IMR-90 (cell line): Measurements from ENCODE around the gene FAM53B. TPM values are rescaled to one million over a fixed set of nuclear protein-coding genes. Genes with fewer than 3 reads are reported as not detected.

Experiments used
- ATAC-seq: fragments of 200-7000 bp; cut with Tn5 transposase; 2 replicates; pipeline ENCODE4 v1.9.1; 2020; ENCODE audit warnings: low read depth, mild to moderate bottlenecking, moderate library complexity
- BruUV-seq: library from RNA; stranded (reverse); fragments of 400-500 nt; replicated peaks from 2 replicates; lab custom pipeline; 2021; lab: Mats Ljungman, UMichigan
- CTCF ChIA-PET: fragments of 300-600 bp; formaldehyde crosslinking; extraction: SDS; loops from one replicate; lab custom pipeline; 2021; ENCODE audit warnings: antibody characterized with exemption; lab: Yijun Ruan, JAX
- POLR2A ChIA-PET: fragments of 300-600 bp; sonication (Branson Sonifier 250); formaldehyde crosslinking; loops from one replicate; lab custom pipeline; 2022; ENCODE audit warnings: antibody characterized with exemption; ENCODE audit not compliant: unreplicated experiment; lab: Charles Lee
- DNase-seq: peaks from one replicate; pipeline ENCODE4 v3.0.0; 2013
- H2AFZ ChIP-seq: replicated peaks from 2 replicates; pipeline ENCODE3; 2013; ENCODE audit warnings: low read length, mild to moderate bottlenecking; ENCODE audit not compliant: poor library complexity
- H2AK5ac ChIP-seq: 2 replicates; pipeline ENCODE4 v1.6.1; 2013; ENCODE audit warnings: low read depth, low read length, inconsistent platforms
- H2AK9ac ChIP-seq: replicated peaks from 2 replicates; pipeline ENCODE3; 2013; ENCODE audit warnings: mild to moderate bottlenecking, low read depth, low read length, moderate library complexity; ENCODE audit not compliant: poor library complexity
- H2BK120ac ChIP-seq: 2 replicates; pipeline ENCODE4 v1.6.1; 2013; ENCODE audit warnings: low read depth, low read length, inconsistent platforms
- H2BK15ac ChIP-seq: 3 replicates; pipeline ENCODE4 v1.6.1; 2013; ENCODE audit warnings: low read depth, low read length, inconsistent platforms
- H2BK20ac ChIP-seq: 2 replicates; pipeline ENCODE4 v1.6.1; 2013; ENCODE audit warnings: low read depth, mild to moderate bottlenecking, inconsistent platforms, low read length, moderate library complexity
- H2BK5ac ChIP-seq: 2 replicates; pipeline ENCODE4 v1.6.1; 2013; ENCODE audit warnings: mild to moderate bottlenecking, low read depth, low read length, inconsistent platforms; ENCODE audit not compliant: poor library complexity, severe bottlenecking
- H3K14ac ChIP-seq: replicated peaks from 2 replicates; pipeline ENCODE4 v1.6.1; 2013; ENCODE audit warnings: low read depth, low read length, inconsistent platforms
- H3K18ac ChIP-seq: 2 replicates; pipeline ENCODE4 v1.6.1; 2013; ENCODE audit warnings: low read depth, low read length, control low read depth
- H3K23ac ChIP-seq: 2 replicates; pipeline ENCODE4 v1.6.1; 2013; ENCODE audit warnings: low read depth, low read length, inconsistent platforms
- H3K27ac ChIP-seq: 2 replicates; pipeline ENCODE4 v1.5.1; 2013; ENCODE audit warnings: mild to moderate bottlenecking, control low read depth, low read length; ENCODE audit not compliant: insufficient read depth
- H3K27me3 ChIP-seq: 2 replicates; pipeline ENCODE4 v1.6.1; 2013; ENCODE audit warnings: low read length; ENCODE audit not compliant: control insufficient read depth, insufficient read depth
- H3K36me3 ChIP-seq: 2 replicates; pipeline ENCODE4 v1.6.1; 2013; ENCODE audit warnings: low read length, mixed read lengths; ENCODE audit not compliant: control insufficient read depth, insufficient read depth
- H3K4ac ChIP-seq: 2 replicates; pipeline ENCODE4 v1.6.1; 2013; ENCODE audit warnings: low read depth, low read length, inconsistent platforms
- H3K4me1 ChIP-seq: 2 replicates; pipeline ENCODE4 v1.6.1; 2013; ENCODE audit warnings: low read length, mixed read lengths; ENCODE audit not compliant: control insufficient read depth, insufficient read depth
- H3K4me2 ChIP-seq: 2 replicates; pipeline ENCODE4 v1.6.1; 2013; ENCODE audit warnings: low read depth, mild to moderate bottlenecking, control low read depth, low read length, moderate library complexity
- H3K4me3 ChIP-seq: 2 replicates; pipeline ENCODE4 v1.5.1; 2013; ENCODE audit warnings: low read depth, mild to moderate bottlenecking, control low read depth, low read length, moderate library complexity; ENCODE audit not compliant: insufficient read depth
- H3K56ac ChIP-seq: 2 replicates; pipeline ENCODE4 v1.6.1; 2013; ENCODE audit warnings: low read length, inconsistent platforms; ENCODE audit not compliant: insufficient read depth; ENCODE audit errors: extremely low read depth
- H3K79me1 ChIP-seq, 2 experiments: 2 replicates each; pipeline ENCODE4 v1.6.1; 2013; ENCODE audit warnings: low read length in 2 of 2, inconsistent platforms in 1 of 2, low read depth in 1 of 2
- H3K9ac ChIP-seq: 2 replicates; pipeline ENCODE4 v1.6.1; 2013; ENCODE audit warnings: low read depth, low read length, control low read depth
- H3K9me1 ChIP-seq: 2 replicates; pipeline ENCODE4 v1.6.1; 2013; ENCODE audit warnings: low read length, inconsistent platforms; ENCODE audit not compliant: insufficient read depth
- H3K9me3 ChIP-seq: 2 replicates; pipeline ENCODE4 v1.6.1; 2013; ENCODE audit warnings: low read length; ENCODE audit not compliant: control insufficient read depth, insufficient read depth
- H4K20me1 ChIP-seq: 2 replicates; pipeline ENCODE4 v1.6.1; 2013; ENCODE audit warnings: low read length, inconsistent platforms; ENCODE audit not compliant: insufficient read depth
- H4K5ac ChIP-seq: 2 replicates; pipeline ENCODE4 v1.6.1; 2013; ENCODE audit warnings: mild to moderate bottlenecking, low read depth, low read length, control low read depth
- H4K8ac ChIP-seq, 2 experiments: 2 replicates each; pipeline ENCODE4 v1.6.1; 2013; ENCODE audit warnings: low read depth in 2 of 2, low read length in 2 of 2, control low read depth in 1 of 2, inconsistent platforms in 1 of 2
- H4K91ac ChIP-seq: 2 replicates; pipeline ENCODE4 v1.6.1; 2013; ENCODE audit warnings: low read depth, low read length, inconsistent platforms; ENCODE audit not compliant: insufficient read depth
- BHLHE40 ChIP-seq: fragments of 150-350 bp; IDR thresholded peaks from 2 replicates; pipeline ENCODE4 v1.6.1; 2016; ENCODE audit warnings: mild to moderate bottlenecking, low read depth, low read length
- CEBPB ChIP-seq: IDR thresholded peaks from 2 replicates; pipeline ENCODE4 v1.6.1; 2012; ENCODE audit warnings: low read depth, low read length, improper control_type of control experiment
- CTCF ChIP-seq: conservative IDR thresholded peaks from 2 replicates; pipeline ENCODE4 v1.5.1; 2012; ENCODE audit warnings: mild to moderate bottlenecking, low read depth, low read length, improper control_type of control experiment
- FOS ChIP-seq: fragments of 150-350 bp; IDR thresholded peaks from 2 replicates; pipeline ENCODE4 v1.6.1; 2016; ENCODE audit warnings: low read depth, low read length
- MAFK ChIP-seq: IDR thresholded peaks from 2 replicates; pipeline ENCODE4 v1.6.1; 2012; ENCODE audit warnings: low read depth, low read length, improper control_type of control experiment
- MAZ ChIP-seq: IDR thresholded peaks from 2 replicates; pipeline ENCODE4 v1.6.1; 2012; ENCODE audit warnings: low read depth, mild to moderate bottlenecking, low read length, improper control_type of control experiment, moderate library complexity, borderline replicate concordance
- MXI1 ChIP-seq: IDR thresholded peaks from 2 replicates; pipeline ENCODE4 v1.6.1; 2012; ENCODE audit warnings: low read depth, mild to moderate bottlenecking, low read length, moderate library complexity, borderline replicate concordance
- NFE2L2 ChIP-seq: fragments of 150-350 bp; IDR thresholded peaks from 2 replicates; pipeline ENCODE4 v1.6.1; 2016; ENCODE audit warnings: low read depth, mild to moderate bottlenecking, low read length
- POLR2A ChIP-seq: IDR thresholded peaks from 2 replicates; pipeline ENCODE4 v1.6.1; 2012; ENCODE audit warnings: mild to moderate bottlenecking, low read depth, low read length
- RAD21 ChIP-seq: IDR thresholded peaks from 2 replicates; pipeline ENCODE4 v1.6.1; 2012; ENCODE audit warnings: low read length, improper control_type of control experiment
- RCOR1 ChIP-seq: IDR thresholded peaks from 2 replicates; pipeline ENCODE4 v1.6.1; 2012; ENCODE audit warnings: mild to moderate bottlenecking, low read length, improper control_type of control experiment; ENCODE audit not compliant: insufficient replicate concordance
- RFX5 ChIP-seq: IDR thresholded peaks from 2 replicates; pipeline ENCODE4 v1.8.0; 2012; ENCODE audit warnings: low read depth, mild to moderate bottlenecking, low read length, moderate library complexity
- SMC3 ChIP-seq: fragments of 150-350 bp; IDR thresholded peaks from 2 replicates; pipeline ENCODE4 v1.6.1; 2016; ENCODE audit warnings: low read depth, mild to moderate bottlenecking, antibody characterized with exemption, low read length, moderate library complexity
- WGBS, 2 experiments: methylation state at CpG; one replicate each; pipeline versions ENCODE4 v1.1.5 to v1.1.7; 2013; ENCODE audit warnings: missing lambda C conversion rate in 2 of 2; ENCODE audit not compliant: insufficient read length in 1 of 2; ENCODE audit errors: extremely low coverage in 2 of 2; 5-methylcytosine and 5-hydroxymethylcytosine counted together
- dilution Hi-C: fragments of 300-500 bp; cut with HindIII; formaldehyde crosslinking; loops from one replicate; pipeline ENCODE4 v1.14.3; 2018; ENCODE audit warnings: low sequenced_read_pairs; ENCODE audit not compliant: unreplicated experiment
- in situ Hi-C: fragments of 300-500 bp; cut with MboI; formaldehyde crosslinking; loops from 3 replicates; pipeline ENCODE4 v1.14.3; 2019; ENCODE audit warnings: low sequenced_read_pairs, inconsistent platforms, mixed read lengths
- intact Hi-C: fragments of 100-400 bp; cut with micrococcal nuclease; formaldehyde crosslinking; loops from 2 replicates; pipeline ENCODE4 v1.10.0; 2022
- polyA plus RNA-seq, 3 experiments: library from polyadenylated mRNA; depleted of rRNA; stranded (reverse); fragments of >200 nt; gene quantifications; 2 replicates each; pipeline ENCODE4 v1.2.3, GENCODE V29; 2012; ENCODE audit warnings: low replicate concordance in 1 of 3
- total RNA-seq: library from RNA; depleted of rRNA; stranded (reverse); fragments of >200 nt; gene quantifications from 2 replicates; pipeline ENCODE4 v1.2.3, GENCODE V29; 2012
- TF ChIP-seq, protein P1 (sequence below): fragments of 150-350 bp; IDR thresholded peaks from 2 replicates; pipeline ENCODE4 v1.6.1; 2016; ENCODE audit warnings: low read depth, mild to moderate bottlenecking, low read length, moderate library complexity, borderline replicate concordance
- TF ChIP-seq, protein P2 (sequence below): fragments of 150-350 bp; IDR thresholded peaks from 2 replicates; pipeline ENCODE4 v1.6.1; 2017; ENCODE audit warnings: mild to moderate bottlenecking, antibody characterized with exemption, low read length, low read depth

FAM53B gene
- total and polyA plus RNA-seq, 2 of the 4 experiments (the other 2 are of a cell fraction) = 3.8 to 5.7 TPM

- Histone ChIP-seq H3K9me3 (no peaks in the 10 kb centered on the region), H2BK20ac (no peak overlapping the region), H3K27me3 (no peaks in the 10 kb centered on the region), H3K14ac (no peak overlapping the region), H2AK9ac (no peak overlapping the region), H3K18ac (no peak overlapping the region), H2BK120ac (no peak overlapping the region), H3K4me1 (peaks cover 18% of the 10 kb centered on the region), H4K91ac (no peak overlapping the region), H3K9me1 (no peaks in the 10 kb centered on the region; the same call in 1 of the 2 replicates), H3K27ac (no peak overlapping the region), H2BK5ac (no peak overlapping the region), H3K79me1 (peaks cover 3 to 44% of the 10 kb centered on the region in 2 experiments), H4K5ac (no peak overlapping the region), H3K36me3 (no peaks in the 10 kb centered on the region), H2BK15ac (no peak overlapping the region), H3K9ac (no peak overlapping the region), H3K4ac (no peak overlapping the region), H4K8ac (no peak overlapping the region), H3K56ac (no peak overlapping the region), H3K23ac (no peak overlapping the region), H2AK5ac (no peak overlapping the region), H3K4me2 (no peak overlapping the region), H2AFZ (no peak overlapping the region), H4K20me1 (peaks cover 21% of the 10 kb centered on the region), H3K4me3 (no peak overlapping the region)
- WGBS, 2 experiments = 67% methylated on average over 3 of the region's 13 CpGs; no CpG with 5 or more reads in 1 of the 2 experiments
- DNase-seq (peak; percentile 64), ATAC-seq (peak; percentile 28)
- dilution Hi-C loops (no loop called here), in situ Hi-C loops (loop anchor here (5.0 kb wide), 1 partner anchor 204 kb away; no protein-coding TSS in a partner anchor), intact Hi-C loops (loop anchor here (1.0 to 5.0 kb wide), 7 partner anchors 39 to 749 kb away; partner anchors contain the start of gene OAT)
- ChIA-PET POLR2A (no interaction called here), CTCF (interaction anchor here (0.6 to 2.4 kb wide), 12 partner anchors 18 to 211 kb away, joined by 3 to 12 read pairs (median 4); no protein-coding TSS in a partner anchor)
- no TSS peak for BruUV-seq
- peak; percentile 82 for TF ChIP-seq CTCF
- TF ChIP-seq, protein P1, sequence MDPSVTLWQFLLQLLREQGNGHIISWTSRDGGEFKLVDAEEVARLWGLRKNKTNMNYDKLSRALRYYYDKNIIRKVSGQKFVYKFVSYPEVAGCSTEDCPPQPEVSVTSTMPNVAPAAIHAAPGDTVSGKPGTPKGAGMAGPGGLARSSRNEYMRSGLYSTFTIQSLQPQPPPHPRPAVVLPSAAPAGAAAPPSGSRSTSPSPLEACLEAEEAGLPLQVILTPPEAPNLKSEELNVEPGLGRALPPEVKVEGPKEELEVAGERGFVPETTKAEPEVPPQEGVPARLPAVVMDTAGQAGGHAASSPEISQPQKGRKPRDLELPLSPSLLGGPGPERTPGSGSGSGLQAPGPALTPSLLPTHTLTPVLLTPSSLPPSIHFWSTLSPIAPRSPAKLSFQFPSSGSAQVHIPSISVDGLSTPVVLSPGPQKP = no peak
- TF ChIP-seq SMC3 = peak; percentile 86
- TF ChIP-seq POLR2A = no peak
- no peak for TF ChIP-seq CEBPB
- TF ChIP-seq BHLHE40 = no peak
- TF ChIP-seq RFX5 = no peak
- no peak for TF ChIP-seq RCOR1
- TF ChIP-seq NFE2L2 = no peak
- peak; percentile 76 for TF ChIP-seq RAD21
- no peak for TF ChIP-seq MXI1
- TF ChIP-seq, protein P2, sequence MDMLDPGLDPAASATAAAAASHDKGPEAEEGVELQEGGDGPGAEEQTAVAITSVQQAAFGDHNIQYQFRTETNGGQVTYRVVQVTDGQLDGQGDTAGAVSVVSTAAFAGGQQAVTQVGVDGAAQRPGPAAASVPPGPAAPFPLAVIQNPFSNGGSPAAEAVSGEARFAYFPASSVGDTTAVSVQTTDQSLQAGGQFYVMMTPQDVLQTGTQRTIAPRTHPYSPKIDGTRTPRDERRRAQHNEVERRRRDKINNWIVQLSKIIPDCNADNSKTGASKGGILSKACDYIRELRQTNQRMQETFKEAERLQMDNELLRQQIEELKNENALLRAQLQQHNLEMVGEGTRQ = no peak
- TF ChIP-seq MAFK = no peak
- TF ChIP-seq FOS = no peak
- no peak; the same call in 1 of the 2 replicates for TF ChIP-seq MAZ
Observed at GRCh38 chr10:124741281-124741921, 2.8 kb downstream of the FAM53B start.
